Liver (tissue), 9 donors: ENCODE data around the gene KIF26B. TPM values are rescaled to one million over a fixed set of nuclear protein-coding genes. Genes with fewer than 3 reads are reported as not detected.

Experiments
- DNase-seq: peaks from one replicate; pipeline ENCODE4 v3.0.0-alpha.2; 2017; ENCODE audit warnings: low spot score
- H3K27ac ChIP-seq, 2 donors: one replicate each; pipeline ENCODE4 v1.7.0; 2013; ENCODE audit warnings: inconsistent platforms in 2 of 2, low read length in 2 of 2, control low read depth in 1 of 2, low read depth in 1 of 2, mild to moderate bottlenecking in 1 of 2
- H3K27me3 ChIP-seq, 4 donors: one replicate each; pipeline versions ENCODE4 v1.6.1 to v1.7.0; 2013; ENCODE audit warnings: low read length in 3 of 4, inconsistent platforms in 1 of 4, mild to moderate bottlenecking in 1 of 4, moderate library complexity in 1 of 4; ENCODE audit not compliant: control insufficient read depth in 4 of 4, insufficient read depth in 4 of 4
- H3K36me3 ChIP-seq, 4 donors: one replicate each; pipeline versions ENCODE4 v1.6.1 to v1.7.0; 2013; ENCODE audit warnings: low read length in 3 of 4, mild to moderate bottlenecking in 3 of 4, low read depth in 1 of 4, moderate library complexity in 1 of 4; ENCODE audit not compliant: control insufficient read depth in 4 of 4, insufficient read depth in 3 of 4
- H3K4me1 ChIP-seq, 4 donors: one replicate each; pipeline versions ENCODE4 v1.6.1 to v1.7.0; 2013; ENCODE audit warnings: low read length in 3 of 4, mild to moderate bottlenecking in 3 of 4, moderate library complexity in 1 of 4; ENCODE audit not compliant: control insufficient read depth in 4 of 4, insufficient read depth in 4 of 4
- H3K4me3 ChIP-seq, 3 donors: one replicate each; pipeline versions ENCODE4 v1.6.1 to v1.7.0; 2013; ENCODE audit warnings: low read length in 3 of 3, control low read depth in 1 of 3, low read depth in 1 of 3, mild to moderate bottlenecking in 1 of 3
- H3K9ac ChIP-seq, 2 donors: one replicate each; pipeline ENCODE4 v1.7.0; 2013; ENCODE audit warnings: low read length in 2 of 2, mild to moderate bottlenecking in 2 of 2, moderate library complexity in 2 of 2, control low read depth in 1 of 2, low read depth in 1 of 2
- H3K9me3 ChIP-seq, 4 donors: one replicate each; pipeline versions ENCODE4 v1.6.1 to v1.7.0; 2013; ENCODE audit warnings: low read length in 3 of 4; ENCODE audit not compliant: control insufficient read depth in 4 of 4
- ATF3 ChIP-seq: IDR thresholded peaks from 2 replicates; pipeline ENCODE4 v1.6.1; 2016; ENCODE audit warnings: antibody characterized with exemption
- EGR1 ChIP-seq, 2 donors: IDR thresholded peaks; 2 replicates each; pipeline ENCODE4 v1.6.1; 2016 to 2018; ENCODE audit warnings: antibody characterized with exemption in 2 of 2, low read depth in 2 of 2
- FOXA1 ChIP-seq: IDR thresholded peaks from 2 replicates; pipeline ENCODE4 v1.6.1; 2016; ENCODE audit warnings: antibody characterized with exemption
- FOXA2 ChIP-seq: IDR thresholded peaks from 2 replicates; pipeline ENCODE4 v1.6.1; 2016; ENCODE audit warnings: antibody characterized with exemption
- GABPA ChIP-seq, 2 donors: IDR thresholded peaks in 1 of 2; conservative IDR thresholded peaks in 1 of 2; 2 replicates each; pipeline ENCODE4 v1.6.1; 2016; ENCODE audit warnings: antibody characterized with exemption in 2 of 2, mild to moderate bottlenecking in 1 of 2, moderate library complexity in 1 of 2
- HNF4A ChIP-seq, 2 donors: conservative IDR thresholded peaks; 2 replicates each; pipeline ENCODE4 v1.6.1; 2016; ENCODE audit warnings: antibody characterized with exemption in 2 of 2, mild to moderate bottlenecking in 2 of 2
- JUND ChIP-seq, 2 donors: IDR thresholded peaks; 2 replicates each; pipeline ENCODE4 v1.6.1; 2016; ENCODE audit warnings: antibody characterized with exemption in 2 of 2
- MAX ChIP-seq: IDR thresholded peaks from 2 replicates; pipeline ENCODE4 v1.6.1; 2016; ENCODE audit warnings: antibody characterized with exemption
- RAD21 ChIP-seq, 2 donors: IDR thresholded peaks; 2 replicates each; pipeline ENCODE4 v1.6.1; 2016; ENCODE audit warnings: antibody characterized with exemption in 2 of 2, mild to moderate bottlenecking in 2 of 2
- REST ChIP-seq: IDR thresholded peaks from 2 replicates; pipeline ENCODE4 v1.6.1; 2016; ENCODE audit warnings: antibody characterized with exemption, mild to moderate bottlenecking
- RXRA ChIP-seq, 2 donors: IDR thresholded peaks; 2 replicates each; pipeline ENCODE4 v1.6.1; 2017 to 2018; ENCODE audit warnings: antibody characterized with exemption in 2 of 2, mild to moderate bottlenecking in 1 of 2
- SP1 ChIP-seq: IDR thresholded peaks from 2 replicates; pipeline ENCODE4 v1.6.1; 2018; ENCODE audit warnings: antibody characterized with exemption, mild to moderate bottlenecking
- TAF1 ChIP-seq: conservative IDR thresholded peaks from 2 replicates; pipeline ENCODE4 v1.6.1; 2016; ENCODE audit warnings: antibody characterized with exemption, mild to moderate bottlenecking
- YY1 ChIP-seq: IDR thresholded peaks from 2 replicates; pipeline ENCODE4 v1.6.1; 2016; ENCODE audit warnings: antibody characterized with exemption, mild to moderate bottlenecking
- ZBTB33 ChIP-seq: IDR thresholded peaks from 2 replicates; pipeline ENCODE4 v1.6.1; 2016; ENCODE audit warnings: antibody characterized with exemption
- WGBS: extraction: QIAGEN DNeasy Blood & Tissue Kit; methylation state at CpG from one replicate; pipeline ENCODE4 v1.1.7; 2013; 5-methylcytosine and 5-hydroxymethylcytosine counted together
- polyA plus RNA-seq, 2 donors: library from polyadenylated mRNA; stranded (reverse) in 1 of 2; unstranded in 1 of 2; fragments of 200-250 nt in 1 of 2; fragments of >200 nt in 1 of 2; fragmentation: Nextera tagmentation in 1 of 2; extraction: Ambion mirVana in 1 of 2; gene quantifications; one replicate each; pipeline versions ENCODE4 v1.2.1 to v1.2.3, GENCODE V29; 2013 to 2015
- total RNA-seq, 2 donors: library from RNA; depleted of rRNA; stranded (reverse); fragments of >200 nt; gene quantifications; one replicate each; pipeline ENCODE4 v1.2.3, GENCODE V29; 2014
- donor health status: healthy.
- donor health status: healthy.
- donor health status: healthy.
- donor health status: healthy.
- donor health status: healthy.

KIF26B gene
- total and polyA plus RNA-seq, 4 donors = 0.10 to 1.7 (median 0.34) TPM

- WGBS = 91% methylated on average over 2 of the region's 2 CpGs
- H3K27ac ChIP-seq = no peak overlapping the region
- DNase-seq = no peak
Measured at GRCh38 chr1:245396615-245397014, 241.8 kb downstream of the KIF26B start.

GRCh38 chr1:245397771-245398170, 243.0 kb downstream of the KIF26B start:
- Histone ChIP-seq H3K4me3 (no peak overlapping the region), H3K27me3 (peaks cover 0 to 2% (median 0%) of the 10 kb centered on the region in 4 donors), H3K9ac (no peak overlapping the region), H3K36me3 (no peaks in the 10 kb centered on the region), H3K9me3 (no peaks in the 10 kb centered on the region), H3K4me1 (no peaks in the 10 kb centered on the region), H3K27ac (no peak overlapping the region)
- no peak for DNase-seq
- 65% methylated on average over 3 of the region's 3 CpGs for WGBS
- TF ChIP-seq JUND (IDR thresholded peaks at IDR 0.05) (no peak), HNF4A (conservative IDR thresholded peaks at IDR 0.05) (no peak), RAD21 (IDR thresholded peaks at IDR 0.05) (no peak), GABPA (IDR thresholded peaks at IDR 0.05 in 1 of 2, conservative IDR thresholded peaks at IDR 0.05 in 1 of 2) (no peak), ATF3 (no peak), RXRA (IDR thresholded peaks at IDR 0.05) (no peak), ZBTB33 (no peak), FOXA1 (no peak), FOXA2 (no peak), SP1 (no peak), EGR1 (IDR thresholded peaks at IDR 0.05; ENCODE audit: low read depth in 2 of 2) (no peak), YY1 (no peak), MAX (no peak), TAF1 (no peak)

More at GRCh38 chr1:245396615-245397014, 241.8 kb downstream of the KIF26B start:
- Histone ChIP-seq H3K4me3 (no peak overlapping the region), H3K27me3 (peaks cover 0 to 2% (median 0%) of the 10 kb centered on the region in 4 donors), H3K9me3 (no peaks in the 10 kb centered on the region), H3K4me1 (no peaks in the 10 kb centered on the region), H3K9ac (peak overlapping the region in 1 of 2 donors; percentile 27), H3K36me3 (no peaks in the 10 kb centered on the region)
- no peak for TF ChIP-seq REST
